Measurements from ENCODE around the gene VPS26C. TPM values are rescaled to one million over a fixed set of nuclear protein-coding genes. Genes with fewer than 3 reads are reported as not detected.

The VPS26C gene
- total and polyA plus RNA-seq, 10 donors: 17.0 to 76.9 (median 50.6) TPM

GRCh38 chr21:37204580-37204979, 62.6 kb downstream of the VPS26C start:
- intact Hi-C loops (cut with DNase I; ENCODE audit: low total_unique reads): no loop called here
- Histone ChIP-seq H3K4me1 (peaks cover 6 to 27% (median 20%) of the 10 kb centered on the region in 6 donors), H3K4me3 (no peak overlapping the region), H3K9me3 (no peaks in the 10 kb centered on the region), H3K27me3 (replicated peaks in 1 of 7) (no peaks in the 10 kb centered on the region), H3K36me3 (peaks cover 8 to 42% (median 31%) of the 10 kb centered on the region in 6 donors), H3K27ac (no peak overlapping the region)
- 66 to 87% (median 67%) methylated on average over 7 of the region's 7 CpGs for WGBS, 5 donors
- no peak for TF ChIP-seq POLR2A (IDR thresholded peaks at IDR 0.05)
- no peak for TF ChIP-seq POLR2AphosphoS5 (IDR thresholded peaks at IDR 0.05)
- TF ChIP-seq CTCF (IDR thresholded peaks at IDR 0.05 in 8 of 11, conservative IDR thresholded peaks at IDR 0.05 in 3 of 11): no peak
- DNase-seq: no peak

GRCh38 chr21:37202221-37203110, 64.7 kb downstream of the VPS26C start:
- TF ChIP-seq CTCF (IDR thresholded peaks at IDR 0.05 in 8 of 11, conservative IDR thresholded peaks at IDR 0.05 in 3 of 11) (no peak), POLR2A (IDR thresholded peaks at IDR 0.05) (no peak), POLR2AphosphoS5 (IDR thresholded peaks at IDR 0.05) (no peak)
- H3K4me1 ChIP-seq: peaks cover under 1 to 8% (median 5%) of the 10 kb centered on the region in 6 donors
- H3K9me3 ChIP-seq: no peaks in the 10 kb centered on the region
- no peak overlapping the region for H3K27ac ChIP-seq
- no peak overlapping the region for H3K4me3 ChIP-seq
- intact Hi-C loops (cut with DNase I; ENCODE audit: low total_unique reads): no loop called here
- 88 to 95% (median 92%) methylated on average over 14 of the region's 14 CpGs for WGBS, 5 donors
- peaks cover 8 to 63% (median 42%) of the 10 kb centered on the region in 6 donors for H3K36me3 ChIP-seq
- no peak for DNase-seq
- H3K27me3 ChIP-seq (replicated peaks in 1 of 7): no peaks in the 10 kb centered on the region

- WGBS, 5 donors: 90 to 98% (median 96%) methylated on average over 14 to 16 of the region's 16 CpGs
- intact Hi-C loops (cut with DNase I; ENCODE audit: low total_unique reads): no loop called here
- Histone ChIP-seq H3K27me3 (replicated peaks in 1 of 7) (no peaks in the 10 kb centered on the region), H3K36me3 (peaks cover 8 to 79% (median 55%) of the 10 kb centered on the region in 6 donors), H3K27ac (no peak overlapping the region), H3K9me3 (no peaks in the 10 kb centered on the region), H3K4me3 (no peak overlapping the region), H3K4me1 (no peaks in the 10 kb centered on the region)
- DNase-seq: no peak
- TF ChIP-seq CTCF (IDR thresholded peaks at IDR 0.05 in 8 of 11, conservative IDR thresholded peaks at IDR 0.05 in 3 of 11): no peak
- TF ChIP-seq POLR2A (IDR thresholded peaks at IDR 0.05): no peak
- no peak for TF ChIP-seq POLR2AphosphoS5 (IDR thresholded peaks at IDR 0.05)
Observed at GRCh38 chr21:37200641-37201480, 66.3 kb downstream of the VPS26C start.
